IMR-90 (cell line): Measurements from ENCODE around the gene RAP2A. TPM values are rescaled to one million over a fixed set of nuclear protein-coding genes. Genes with fewer than 3 reads are reported as not detected.

Source experiments
- ATAC-seq: fragments of 200-7000 bp; cut with Tn5 transposase; 2 replicates; pipeline ENCODE4 v1.9.1; 2020; ENCODE audit warnings: low read depth, mild to moderate bottlenecking, moderate library complexity
- BruUV-seq: library from RNA; stranded (reverse); fragments of 400-500 nt; replicated peaks from 2 replicates; lab custom pipeline; 2021; lab: Mats Ljungman, UMichigan
- CTCF ChIA-PET: fragments of 300-600 bp; formaldehyde crosslinking; extraction: SDS; loops from one replicate; lab custom pipeline; 2021; ENCODE audit warnings: antibody characterized with exemption; lab: Yijun Ruan, JAX
- POLR2A ChIA-PET: fragments of 300-600 bp; sonication (Branson Sonifier 250); formaldehyde crosslinking; loops from one replicate; lab custom pipeline; 2022; ENCODE audit warnings: antibody characterized with exemption; ENCODE audit not compliant: unreplicated experiment; lab: Charles Lee
- DNase-seq: peaks from one replicate; pipeline ENCODE4 v3.0.0; 2013
- H2AFZ ChIP-seq: replicated peaks from 2 replicates; pipeline ENCODE3; 2013; ENCODE audit warnings: low read length, mild to moderate bottlenecking; ENCODE audit not compliant: poor library complexity
- H2AK5ac ChIP-seq: 2 replicates; pipeline ENCODE4 v1.6.1; 2013; ENCODE audit warnings: low read depth, low read length, inconsistent platforms
- H2AK9ac ChIP-seq: replicated peaks from 2 replicates; pipeline ENCODE3; 2013; ENCODE audit warnings: mild to moderate bottlenecking, low read depth, low read length, moderate library complexity; ENCODE audit not compliant: poor library complexity
- H2BK120ac ChIP-seq: 2 replicates; pipeline ENCODE4 v1.6.1; 2013; ENCODE audit warnings: low read depth, low read length, inconsistent platforms
- H2BK15ac ChIP-seq: 3 replicates; pipeline ENCODE4 v1.6.1; 2013; ENCODE audit warnings: low read depth, low read length, inconsistent platforms
- H2BK20ac ChIP-seq: 2 replicates; pipeline ENCODE4 v1.6.1; 2013; ENCODE audit warnings: low read depth, mild to moderate bottlenecking, inconsistent platforms, low read length, moderate library complexity
- H2BK5ac ChIP-seq: 2 replicates; pipeline ENCODE4 v1.6.1; 2013; ENCODE audit warnings: mild to moderate bottlenecking, low read depth, low read length, inconsistent platforms; ENCODE audit not compliant: poor library complexity, severe bottlenecking
- H3K14ac ChIP-seq: replicated peaks from 2 replicates; pipeline ENCODE4 v1.6.1; 2013; ENCODE audit warnings: low read depth, low read length, inconsistent platforms
- H3K18ac ChIP-seq: 2 replicates; pipeline ENCODE4 v1.6.1; 2013; ENCODE audit warnings: low read depth, low read length, control low read depth
- H3K23ac ChIP-seq: 2 replicates; pipeline ENCODE4 v1.6.1; 2013; ENCODE audit warnings: low read depth, low read length, inconsistent platforms
- H3K27ac ChIP-seq: 2 replicates; pipeline ENCODE4 v1.5.1; 2013; ENCODE audit warnings: mild to moderate bottlenecking, control low read depth, low read length; ENCODE audit not compliant: insufficient read depth
- H3K27me3 ChIP-seq: 2 replicates; pipeline ENCODE4 v1.6.1; 2013; ENCODE audit warnings: low read length; ENCODE audit not compliant: control insufficient read depth, insufficient read depth
- H3K36me3 ChIP-seq: 2 replicates; pipeline ENCODE4 v1.6.1; 2013; ENCODE audit warnings: low read length, mixed read lengths; ENCODE audit not compliant: control insufficient read depth, insufficient read depth
- H3K4ac ChIP-seq: 2 replicates; pipeline ENCODE4 v1.6.1; 2013; ENCODE audit warnings: low read depth, low read length, inconsistent platforms
- H3K4me1 ChIP-seq: 2 replicates; pipeline ENCODE4 v1.6.1; 2013; ENCODE audit warnings: low read length, mixed read lengths; ENCODE audit not compliant: control insufficient read depth, insufficient read depth
- H3K4me2 ChIP-seq: 2 replicates; pipeline ENCODE4 v1.6.1; 2013; ENCODE audit warnings: low read depth, mild to moderate bottlenecking, control low read depth, low read length, moderate library complexity
- H3K4me3 ChIP-seq: 2 replicates; pipeline ENCODE4 v1.5.1; 2013; ENCODE audit warnings: low read depth, mild to moderate bottlenecking, control low read depth, low read length, moderate library complexity; ENCODE audit not compliant: insufficient read depth
- H3K56ac ChIP-seq: 2 replicates; pipeline ENCODE4 v1.6.1; 2013; ENCODE audit warnings: low read length, inconsistent platforms; ENCODE audit not compliant: insufficient read depth; ENCODE audit errors: extremely low read depth
- H3K79me1 ChIP-seq, 2 experiments: 2 replicates each; pipeline ENCODE4 v1.6.1; 2013; ENCODE audit warnings: low read length in 2 of 2, inconsistent platforms in 1 of 2, low read depth in 1 of 2
- H3K9ac ChIP-seq: 2 replicates; pipeline ENCODE4 v1.6.1; 2013; ENCODE audit warnings: low read depth, low read length, control low read depth
- H3K9me1 ChIP-seq: 2 replicates; pipeline ENCODE4 v1.6.1; 2013; ENCODE audit warnings: low read length, inconsistent platforms; ENCODE audit not compliant: insufficient read depth
- H3K9me3 ChIP-seq: 2 replicates; pipeline ENCODE4 v1.6.1; 2013; ENCODE audit warnings: low read length; ENCODE audit not compliant: control insufficient read depth, insufficient read depth
- H4K20me1 ChIP-seq: 2 replicates; pipeline ENCODE4 v1.6.1; 2013; ENCODE audit warnings: low read length, inconsistent platforms; ENCODE audit not compliant: insufficient read depth
- H4K5ac ChIP-seq: 2 replicates; pipeline ENCODE4 v1.6.1; 2013; ENCODE audit warnings: mild to moderate bottlenecking, low read depth, low read length, control low read depth
- H4K8ac ChIP-seq, 2 experiments: 2 replicates each; pipeline ENCODE4 v1.6.1; 2013; ENCODE audit warnings: low read depth in 2 of 2, low read length in 2 of 2, control low read depth in 1 of 2, inconsistent platforms in 1 of 2
- H4K91ac ChIP-seq: 2 replicates; pipeline ENCODE4 v1.6.1; 2013; ENCODE audit warnings: low read depth, low read length, inconsistent platforms; ENCODE audit not compliant: insufficient read depth
- BHLHE40 ChIP-seq: fragments of 150-350 bp; IDR thresholded peaks from 2 replicates; pipeline ENCODE4 v1.6.1; 2016; ENCODE audit warnings: mild to moderate bottlenecking, low read depth, low read length
- CEBPB ChIP-seq: IDR thresholded peaks from 2 replicates; pipeline ENCODE4 v1.6.1; 2012; ENCODE audit warnings: low read depth, low read length, improper control_type of control experiment
- CHD1 ChIP-seq: IDR thresholded peaks from 2 replicates; pipeline ENCODE4 v1.6.1; 2012; ENCODE audit warnings: low read depth, low read length, improper control_type of control experiment
- FOS ChIP-seq: fragments of 150-350 bp; IDR thresholded peaks from 2 replicates; pipeline ENCODE4 v1.6.1; 2016; ENCODE audit warnings: low read depth, low read length
- MAZ ChIP-seq: IDR thresholded peaks from 2 replicates; pipeline ENCODE4 v1.6.1; 2012; ENCODE audit warnings: low read depth, mild to moderate bottlenecking, low read length, improper control_type of control experiment, moderate library complexity, borderline replicate concordance
- NFE2L2 ChIP-seq: fragments of 150-350 bp; IDR thresholded peaks from 2 replicates; pipeline ENCODE4 v1.6.1; 2016; ENCODE audit warnings: low read depth, mild to moderate bottlenecking, low read length
- RAD21 ChIP-seq: IDR thresholded peaks from 2 replicates; pipeline ENCODE4 v1.6.1; 2012; ENCODE audit warnings: low read length, improper control_type of control experiment
- RCOR1 ChIP-seq: IDR thresholded peaks from 2 replicates; pipeline ENCODE4 v1.6.1; 2012; ENCODE audit warnings: mild to moderate bottlenecking, low read length, improper control_type of control experiment; ENCODE audit not compliant: insufficient replicate concordance
- RFX5 ChIP-seq: IDR thresholded peaks from 2 replicates; pipeline ENCODE4 v1.8.0; 2012; ENCODE audit warnings: low read depth, mild to moderate bottlenecking, low read length, moderate library complexity
- USF2 ChIP-seq: fragments of 150-350 bp; IDR thresholded peaks from 2 replicates; pipeline ENCODE4 v1.6.1; 2017; ENCODE audit warnings: mild to moderate bottlenecking, antibody characterized with exemption, low read length, low read depth
- WGBS, 2 experiments: methylation state at CpG; one replicate each; pipeline versions ENCODE4 v1.1.5 to v1.1.7; 2013; ENCODE audit warnings: missing lambda C conversion rate in 2 of 2; ENCODE audit not compliant: insufficient read length in 1 of 2; ENCODE audit errors: extremely low coverage in 2 of 2; 5-methylcytosine and 5-hydroxymethylcytosine counted together
- dilution Hi-C: fragments of 300-500 bp; cut with HindIII; formaldehyde crosslinking; loops from one replicate; pipeline ENCODE4 v1.14.3; 2018; ENCODE audit warnings: low sequenced_read_pairs; ENCODE audit not compliant: unreplicated experiment
- in situ Hi-C: fragments of 300-500 bp; cut with MboI; formaldehyde crosslinking; loops from 3 replicates; pipeline ENCODE4 v1.14.3; 2019; ENCODE audit warnings: low sequenced_read_pairs, inconsistent platforms, mixed read lengths
- intact Hi-C: fragments of 100-400 bp; cut with micrococcal nuclease; formaldehyde crosslinking; loops from 2 replicates; pipeline ENCODE4 v1.10.0; 2022
- polyA plus RNA-seq, 3 experiments: library from polyadenylated mRNA; depleted of rRNA; stranded (reverse); fragments of >200 nt; gene quantifications; 2 replicates each; pipeline ENCODE4 v1.2.3, GENCODE V29; 2012; ENCODE audit warnings: low replicate concordance in 1 of 3
- total RNA-seq: library from RNA; depleted of rRNA; stranded (reverse); fragments of >200 nt; gene quantifications from 2 replicates; pipeline ENCODE4 v1.2.3, GENCODE V29; 2012
- TF ChIP-seq, protein P1 (sequence below): fragments of 150-350 bp; IDR thresholded peaks from 2 replicates; pipeline ENCODE4 v1.6.1; 2016; ENCODE audit warnings: low read depth, mild to moderate bottlenecking, low read length, moderate library complexity, borderline replicate concordance

The RAP2A gene
- total and polyA plus RNA-seq, 2 of the 4 experiments (the other 2 are of a cell fraction): 6.4 to 21.0 TPM

- no TSS peak for BruUV-seq
- Histone ChIP-seq H3K4me1 (peaks cover 8% of the 10 kb centered on the region), H3K27me3 (no peaks in the 10 kb centered on the region; the same call in 1 of the 2 replicates), H2BK20ac (no peak overlapping the region), H3K79me1 (no peaks in the 10 kb centered on the region), H3K9me3 (no peaks in the 10 kb centered on the region), H3K4me3 (no peak overlapping the region), H2AK5ac (no peak overlapping the region), H3K56ac (no peak overlapping the region), H2BK5ac (no peak overlapping the region), H4K20me1 (no peaks in the 10 kb centered on the region), H2AFZ (no peak overlapping the region), H3K23ac (no peak overlapping the region), H3K36me3 (no peaks in the 10 kb centered on the region), H2BK120ac (no peak overlapping the region), H3K9me1 (peaks cover 5% of the 10 kb centered on the region; the same call in 1 of the 2 replicates), H4K5ac (no peak overlapping the region), H4K91ac (no peak overlapping the region), H3K4me2 (no peak overlapping the region), H2AK9ac (no peak overlapping the region), H3K14ac (no peak overlapping the region), H3K18ac (no peak overlapping the region), H3K4ac (no peak overlapping the region), H3K9ac (no peak overlapping the region), H3K27ac (no peak overlapping the region), H2BK15ac (no peak overlapping the region), H4K8ac (no peak overlapping the region)
- dilution Hi-C loops: no loop called here
- DNase-seq: peak; percentile 8
- TF ChIP-seq, protein P1, sequence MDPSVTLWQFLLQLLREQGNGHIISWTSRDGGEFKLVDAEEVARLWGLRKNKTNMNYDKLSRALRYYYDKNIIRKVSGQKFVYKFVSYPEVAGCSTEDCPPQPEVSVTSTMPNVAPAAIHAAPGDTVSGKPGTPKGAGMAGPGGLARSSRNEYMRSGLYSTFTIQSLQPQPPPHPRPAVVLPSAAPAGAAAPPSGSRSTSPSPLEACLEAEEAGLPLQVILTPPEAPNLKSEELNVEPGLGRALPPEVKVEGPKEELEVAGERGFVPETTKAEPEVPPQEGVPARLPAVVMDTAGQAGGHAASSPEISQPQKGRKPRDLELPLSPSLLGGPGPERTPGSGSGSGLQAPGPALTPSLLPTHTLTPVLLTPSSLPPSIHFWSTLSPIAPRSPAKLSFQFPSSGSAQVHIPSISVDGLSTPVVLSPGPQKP: no peak
- no peak for TF ChIP-seq USF2
- no peak for TF ChIP-seq CEBPB
- TF ChIP-seq RFX5: no peak
- TF ChIP-seq FOS: no peak
- no peak for TF ChIP-seq MAZ
- TF ChIP-seq RAD21: no peak
- TF ChIP-seq BHLHE40: no peak
- no peak for TF ChIP-seq CHD1
- no peak for TF ChIP-seq RCOR1
- no peak for TF ChIP-seq NFE2L2
- intact Hi-C loops: no loop called here
- ChIA-PET POLR2A (no interaction called here), CTCF (interaction anchor here (0.5 to 0.9 kb wide), 3 partner anchors 11 to 1936 kb away, joined by 3 read pairs; no protein-coding TSS in a partner anchor)
- WGBS, 2 experiments: no CpG with 5 or more reads among the region's 4 CpGs
- in situ Hi-C loops: no loop called here
- no peak for ATAC-seq
These were observed 65.2 kb downstream of the RAP2A start for GRCh38 chr13:97499181-97499580.
